ENCODE data around the gene PDZD2. TPM values are rescaled to one million over a fixed set of nuclear protein-coding genes. Genes with fewer than 3 reads are reported as not detected.

The PDZD2 gene
- polyA plus RNA-seq, 1 donor from 2014 or later, result 3.1 TPM

- no peaks in the 10 kb centered on the region for H4K20me1 ChIP-seq (ENCODE audit: insufficient read depth)
- H3K4me2 ChIP-seq (ENCODE audit: low read length), result no peak overlapping the region
- H2AFZ ChIP-seq (ENCODE audit: low read depth, low read length), result no peak overlapping the region
- no peaks in the 10 kb centered on the region for H3K79me2 ChIP-seq (replicated peaks; ENCODE audit: insufficient read depth, low read length)
- TF ChIP-seq EP300 (conservative IDR thresholded peaks at IDR 0.05; ENCODE audit: poor library complexity, severe bottlenecking) (no peak), TAF1 (IDR thresholded peaks at IDR 0.05; ENCODE audit: low read depth) (no peak), SMC3 (conservative IDR thresholded peaks at IDR 0.05; ENCODE audit: poor library complexity) (no peak), EZH2 (IDR thresholded peaks at IDR 0.05; ENCODE audit: borderline replicate concordance, insufficient read depth, low read length, poor library complexity, severe bottlenecking) (no peak), MXI1 (conservative IDR thresholded peaks at IDR 0.05; ENCODE audit: poor library complexity, severe bottlenecking) (no peak), CTCF (IDR thresholded peaks at IDR 0.05; ENCODE audit: poor library complexity, severe bottlenecking) (no peak), RAD21 (conservative IDR thresholded peaks at IDR 0.05) (no peak), POLR2AphosphoS5 (IDR thresholded peaks at IDR 0.05) (no peak)
- TF ChIP-seq, protein P1, sequence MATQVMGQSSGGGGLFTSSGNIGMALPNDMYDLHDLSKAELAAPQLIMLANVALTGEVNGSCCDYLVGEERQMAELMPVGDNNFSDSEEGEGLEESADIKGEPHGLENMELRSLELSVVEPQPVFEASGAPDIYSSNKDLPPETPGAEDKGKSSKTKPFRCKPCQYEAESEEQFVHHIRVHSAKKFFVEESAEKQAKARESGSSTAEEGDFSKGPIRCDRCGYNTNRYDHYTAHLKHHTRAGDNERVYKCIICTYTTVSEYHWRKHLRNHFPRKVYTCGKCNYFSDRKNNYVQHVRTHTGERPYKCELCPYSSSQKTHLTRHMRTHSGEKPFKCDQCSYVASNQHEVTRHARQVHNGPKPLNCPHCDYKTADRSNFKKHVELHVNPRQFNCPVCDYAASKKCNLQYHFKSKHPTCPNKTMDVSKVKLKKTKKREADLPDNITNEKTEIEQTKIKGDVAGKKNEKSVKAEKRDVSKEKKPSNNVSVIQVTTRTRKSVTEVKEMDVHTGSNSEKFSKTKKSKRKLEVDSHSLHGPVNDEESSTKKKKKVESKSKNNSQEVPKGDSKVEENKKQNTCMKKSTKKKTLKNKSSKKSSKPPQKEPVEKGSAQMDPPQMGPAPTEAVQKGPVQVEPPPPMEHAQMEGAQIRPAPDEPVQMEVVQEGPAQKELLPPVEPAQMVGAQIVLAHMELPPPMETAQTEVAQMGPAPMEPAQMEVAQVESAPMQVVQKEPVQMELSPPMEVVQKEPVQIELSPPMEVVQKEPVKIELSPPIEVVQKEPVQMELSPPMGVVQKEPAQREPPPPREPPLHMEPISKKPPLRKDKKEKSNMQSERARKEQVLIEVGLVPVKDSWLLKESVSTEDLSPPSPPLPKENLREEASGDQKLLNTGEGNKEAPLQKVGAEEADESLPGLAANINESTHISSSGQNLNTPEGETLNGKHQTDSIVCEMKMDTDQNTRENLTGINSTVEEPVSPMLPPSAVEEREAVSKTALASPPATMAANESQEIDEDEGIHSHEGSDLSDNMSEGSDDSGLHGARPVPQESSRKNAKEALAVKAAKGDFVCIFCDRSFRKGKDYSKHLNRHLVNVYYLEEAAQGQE (IDR thresholded peaks at IDR 0.05; ENCODE audit: borderline replicate concordance), result no peak
- no peaks in the 10 kb centered on the region for H3K27me3 ChIP-seq (ENCODE audit: insufficient read depth, low read depth, low read length)
- H3K9me3 ChIP-seq (ENCODE audit: low read length), result no peaks in the 10 kb centered on the region
- H3K36me3 ChIP-seq (ENCODE audit: insufficient read depth, low read length), result no peaks in the 10 kb centered on the region
- no peak overlapping the region for H3K4me3 ChIP-seq (ENCODE audit: low read length)
- no peak overlapping the region for H3K27ac ChIP-seq (ENCODE audit: low read length)
- no peaks in the 10 kb centered on the region for H3F3A ChIP-seq (ENCODE audit: insufficient read depth, low read length, poor library complexity, severe bottlenecking)
- no peak overlapping the region for H3K9ac ChIP-seq (ENCODE audit: low read length)
- no peaks in the 10 kb centered on the region for H3K9me2 ChIP-seq (ENCODE audit: insufficient read depth, low read length)
Observed at GRCh38 chr5:32030686-32031085, 391.8 kb downstream of the PDZD2 start.

- Histone ChIP-seq H3K9me2 (ENCODE audit: insufficient read depth, low read length) (no peaks in the 10 kb centered on the region), H3K27ac (ENCODE audit: low read length) (no peak overlapping the region), H3K4me3 (ENCODE audit: low read length) (no peak overlapping the region), H3K9me3 (ENCODE audit: low read length) (no peaks in the 10 kb centered on the region), H4K20me1 (ENCODE audit: insufficient read depth) (no peaks in the 10 kb centered on the region), H3K79me2 (replicated peaks; ENCODE audit: insufficient read depth, low read length) (no peaks in the 10 kb centered on the region), H2AFZ (ENCODE audit: low read depth, low read length) (no peak overlapping the region), H3K36me3 (ENCODE audit: insufficient read depth, low read length) (no peaks in the 10 kb centered on the region), H3K4me2 (ENCODE audit: low read length) (no peak overlapping the region), H3K27me3 (ENCODE audit: insufficient read depth, low read depth, low read length) (no peaks in the 10 kb centered on the region), H3K9ac (ENCODE audit: low read length) (no peak overlapping the region), H3F3A (ENCODE audit: insufficient read depth, low read length, poor library complexity, severe bottlenecking) (no peaks in the 10 kb centered on the region)
- TF ChIP-seq MXI1 (conservative IDR thresholded peaks at IDR 0.05; ENCODE audit: poor library complexity, severe bottlenecking) (no peak), SMC3 (conservative IDR thresholded peaks at IDR 0.05; ENCODE audit: poor library complexity) (no peak), RAD21 (conservative IDR thresholded peaks at IDR 0.05) (no peak), EP300 (conservative IDR thresholded peaks at IDR 0.05; ENCODE audit: poor library complexity, severe bottlenecking) (no peak), CTCF (IDR thresholded peaks at IDR 0.05; ENCODE audit: poor library complexity, severe bottlenecking) (no peak), EZH2 (IDR thresholded peaks at IDR 0.05; ENCODE audit: borderline replicate concordance, insufficient read depth, low read length, poor library complexity, severe bottlenecking) (no peak)
- TF ChIP-seq, protein P1 (IDR thresholded peaks at IDR 0.05; ENCODE audit: borderline replicate concordance), result no peak
Observed at GRCh38 chr5:32031089-32031488, 392.2 kb downstream of the PDZD2 start.
